ENCODE data around the gene TEDC1.
A peak's percentile ranks its signal among the peaks of the same experiment; 100 is the strongest.

TEDC1 gene

GRCh38 chr14:105489542-105490266 is 1.3 kb upstream of the TEDC1 start:
- H3F3A ChIP-seq (ENCODE audit: control insufficient read depth, insufficient read depth), result no peaks in the 10 kb centered on the region
- peaks cover 9% of the 10 kb centered on the region for H3K36me3 ChIP-seq (ENCODE audit: control insufficient read depth, low read length)
- TF ChIP-seq CTCF (IDR thresholded peaks at IDR 0.05; ENCODE audit: low read depth, low read length, poor library complexity, severe bottlenecking), result peak; percentile 74
- TF ChIP-seq EZH2phosphoT487 (IDR thresholded peaks at IDR 0.05; ENCODE audit: borderline replicate concordance, low read length), result no peak
- peaks cover 9% of the 10 kb centered on the region for H3K79me2 ChIP-seq (ENCODE audit: control insufficient read depth, low read length)
- H3K27ac ChIP-seq (ENCODE audit: low read depth, low read length), result peak overlapping the region; percentile 65
- H3K9me2 ChIP-seq (replicated peaks; ENCODE audit: control insufficient read depth, low read length), result no peaks in the 10 kb centered on the region
- H3K4me3 ChIP-seq (ENCODE audit: low read length), result peak overlapping the region; percentile 89
- peak overlapping the region; percentile 75 for H3K4me2 ChIP-seq (ENCODE audit: low read length)
- peaks cover 8% of the 10 kb centered on the region; the same call in 1 of the 2 replicates for H4K20me1 ChIP-seq (ENCODE audit: control insufficient read depth, insufficient read depth, low read depth, low read length)
- H3K4me1 ChIP-seq (ENCODE audit: control insufficient read depth, low read length), result peaks cover 46% of the 10 kb centered on the region
- no peaks in the 10 kb centered on the region for H3K9me3 ChIP-seq (ENCODE audit: control insufficient read depth, insufficient read depth, low read length)
- peaks cover 33% of the 10 kb centered on the region for H3K27me3 ChIP-seq (ENCODE audit: control insufficient read depth, low read length)

- Histone ChIP-seq H3K9me2 (replicated peaks; ENCODE audit: control insufficient read depth, low read length) (no peaks in the 10 kb centered on the region), H3K4me1 (ENCODE audit: control insufficient read depth, low read length) (peaks cover 46% of the 10 kb centered on the region), H3K27me3 (ENCODE audit: control insufficient read depth, low read length) (peaks cover 28% of the 10 kb centered on the region), H3K27ac (ENCODE audit: low read depth, low read length) (peak overlapping the region; percentile 65), H4K20me1 (ENCODE audit: control insufficient read depth, insufficient read depth, low read depth, low read length) (peaks cover 8% of the 10 kb centered on the region; the same call in 1 of the 2 replicates), H3K4me2 (ENCODE audit: low read length) (peak overlapping the region; percentile 75), H3K36me3 (ENCODE audit: control insufficient read depth, low read length) (peaks cover 9% of the 10 kb centered on the region), H3F3A (ENCODE audit: control insufficient read depth, insufficient read depth) (no peaks in the 10 kb centered on the region), H3K79me2 (ENCODE audit: control insufficient read depth, low read length) (peaks cover 9% of the 10 kb centered on the region), H3K4me3 (ENCODE audit: low read length) (peak overlapping the region; percentile 89), H3K9me3 (ENCODE audit: control insufficient read depth, insufficient read depth, low read length) (no peaks in the 10 kb centered on the region)
- TF ChIP-seq EZH2phosphoT487 (IDR thresholded peaks at IDR 0.05; ENCODE audit: borderline replicate concordance, low read length) (no peak), CTCF (IDR thresholded peaks at IDR 0.05; ENCODE audit: low read depth, low read length, poor library complexity, severe bottlenecking) (no peak)
Measured at GRCh38 chr14:105490267-105490571, 827 bp upstream of the TEDC1 start.

- H3K4me1 ChIP-seq (ENCODE audit: control insufficient read depth, low read length), result peaks cover 37% of the 10 kb centered on the region
- H3K79me2 ChIP-seq (ENCODE audit: control insufficient read depth, low read length), result peaks cover 9% of the 10 kb centered on the region
- peaks cover 9% of the 10 kb centered on the region for H3K36me3 ChIP-seq (ENCODE audit: control insufficient read depth, low read length)
- peaks cover 15% of the 10 kb centered on the region for H3K27me3 ChIP-seq (ENCODE audit: control insufficient read depth, low read length)
- peak overlapping the region; percentile 89 for H3K4me3 ChIP-seq (ENCODE audit: low read length)
- H4K20me1 ChIP-seq (ENCODE audit: control insufficient read depth, insufficient read depth, low read depth, low read length), result peaks cover 8% of the 10 kb centered on the region; the same call in 1 of the 2 replicates
- TF ChIP-seq CTCF (IDR thresholded peaks at IDR 0.05; ENCODE audit: low read depth, low read length, poor library complexity, severe bottlenecking) (no peak), EZH2phosphoT487 (IDR thresholded peaks at IDR 0.05; ENCODE audit: borderline replicate concordance, low read length) (no peak)
- peak overlapping the region; percentile 63 for H3K27ac ChIP-seq (ENCODE audit: low read depth, low read length)
- H3K9me3 ChIP-seq (ENCODE audit: control insufficient read depth, insufficient read depth, low read length), result no peaks in the 10 kb centered on the region
- no peaks in the 10 kb centered on the region for H3K9me2 ChIP-seq (replicated peaks; ENCODE audit: control insufficient read depth, low read length)
- no peaks in the 10 kb centered on the region for H3F3A ChIP-seq (ENCODE audit: control insufficient read depth, insufficient read depth)
- peak overlapping the region; percentile 80 for H3K4me2 ChIP-seq (ENCODE audit: low read length)
Measured at GRCh38 chr14:105491366-105491973, 424 bp downstream of the TEDC1 start.
